Right renal cortex interstitium (tissue), 3 donors: ENCODE results near the gene SH3GLB2. TPM values are rescaled to one million over a fixed set of nuclear protein-coding genes. Genes with fewer than 3 reads are reported as not detected.
"Not testable (repeated sequence)": the region's sequence is repeated elsewhere in the genome, so short reads cannot be mapped to it uniquely, and the experiment has no call there.

ENCODE experiments used
- DNase-seq, 3 donors: peaks; one replicate each; pipeline ENCODE4 v3.0.0-alpha.2; 2013; ENCODE audit warnings: low read depth in 3 of 3, low spot score in 2 of 3
- polyA plus RNA-seq, 3 donors: library from polyadenylated mRNA; unstranded; fragments of 120-200 nt; gene quantifications; one replicate each; pipeline ENCODE4 v1.2.1, GENCODE V29; 2013; ENCODE audit not compliant: insufficient read length in 3 of 3

SH3GLB2 gene
- polyA plus RNA-seq, 3 donors = 94.9 to 104 (median 102) TPM

GRCh38 chr9:129004173-129004572 lies 24.0 kb downstream of the SH3GLB2 start:
- DNase-seq = not testable (repeated sequence)

- DNase-seq = no peak
Measured at GRCh38 chr9:129002992-129003391, 25.1 kb downstream of the SH3GLB2 start.

GRCh38 chr9:129001504-129002325 lies 26.4 kb downstream of the SH3GLB2 start:
- no peak for DNase-seq

GRCh38 chr9:128999581-129000206 lies 28.4 kb downstream of the SH3GLB2 start:
- DNase-seq = no peak

GRCh38 chr9:128998462-128998861 lies 29.7 kb downstream of the SH3GLB2 start:
- no peak for DNase-seq

- no peak for DNase-seq
Measured at GRCh38 chr9:128995791-128996190, 32.3 kb downstream of the SH3GLB2 start.

GRCh38 chr9:128992995-128993394 lies 35.1 kb downstream of the SH3GLB2 start:
- DNase-seq = no peak

GRCh38 chr9:128987805-128988204 lies 40.3 kb downstream of the SH3GLB2 start:
- DNase-seq = no peak

- no peak for DNase-seq
Measured at GRCh38 chr9:128986671-128987070, 41.5 kb downstream of the SH3GLB2 start.

GRCh38 chr9:128983536-128983935 lies 44.6 kb downstream of the SH3GLB2 start:
- no peak for DNase-seq

- DNase-seq = no peak
Measured at GRCh38 chr9:128979111-128979510, 49.0 kb downstream of the SH3GLB2 start.

GRCh38 chr9:128972956-128973355 lies 55.2 kb downstream of the SH3GLB2 start:
- no peak for DNase-seq

GRCh38 chr9:128969491-128969890 lies 58.6 kb downstream of the SH3GLB2 start:
- no peak for DNase-seq

GRCh38 chr9:128961403-128961802 lies 66.7 kb downstream of the SH3GLB2 start:
- not testable (repeated sequence) for DNase-seq

Other genes starting within 250 kb of the SH3GLB2 start
- gene TBC1D13, start 241.1 kb downstream of the SH3GLB2 start, polyA plus RNA-seq = 10 to 100 TPM; 35.8 to 37.9 (median 37.9) TPM
- 1 to 10 TPM; 6.3 to 9.6 (median 6.7) TPM for gene ENDOG, start 209.8 kb downstream of the SH3GLB2 start, polyA plus RNA-seq
- 10 to 100 TPM; 26.1 to 35.1 (median 33.2) TPM for gene SPOUT1, start 198.5 kb downstream of the SH3GLB2 start, polyA plus RNA-seq
- gene KYAT1, start 146.4 kb downstream of the SH3GLB2 start, polyA plus RNA-seq = 10 to 100 TPM; 18.9 to 20.7 (median 19.7) TPM
- gene LRRC8A, start 146.2 kb downstream of the SH3GLB2 start, polyA plus RNA-seq = 10 to 100 TPM; 27.2 to 31.1 (median 28.2) TPM
- gene PHYHD1, start 107.3 kb downstream of the SH3GLB2 start, polyA plus RNA-seq = 10 to 100 TPM; 52.5 to 57.0 (median 54.4) TPM
- gene DOLK, start 80.7 kb downstream of the SH3GLB2 start, polyA plus RNA-seq = 10 to 100 TPM; 15.6 to 18.9 (median 17.0) TPM
- 10 to 100 TPM; 38.6 to 41.4 (median 40.5) TPM for gene NUP188, start 80.6 kb downstream of the SH3GLB2 start, polyA plus RNA-seq
- 10 to 100 TPM; 15.4 to 16.1 (median 15.6) TPM for gene MIGA2, start 8.3 kb upstream of the SH3GLB2 start, polyA plus RNA-seq
- 10 to 100 TPM; 20.2 to 21.7 (median 20.4) TPM for gene DOLPP1, start 52.8 kb upstream of the SH3GLB2 start, polyA plus RNA-seq
- 10 to 100 TPM; 33.9 to 40.3 (median 39.3) TPM for gene CRAT, start 82.5 kb upstream of the SH3GLB2 start, polyA plus RNA-seq
- 100 to 1,000 TPM; 116 to 119 (median 119) TPM for gene PTPA, start 83.1 kb upstream of the SH3GLB2 start, polyA plus RNA-seq
- 10 to 100 TPM in 1 of 3 donors, 1 to 10 TPM in 2; 8.1 to 10.5 (median 9.0) TPM for gene IER5L, start 149.9 kb upstream of the SH3GLB2 start, polyA plus RNA-seq